OCI-LY7 (cell line): ENCODE results near the gene RPS19. TPM values are rescaled to one million over a fixed set of nuclear protein-coding genes. Genes with fewer than 3 reads are reported as not detected.

Experiments
- BruUV-seq: library from RNA; stranded (reverse); fragments of 400-500 nt; replicated peaks from 2 replicates; lab custom pipeline; 2021; lab: Mats Ljungman, UMichigan
- CTCF ChIA-PET: fragments of 300-600 bp; sonication (Branson Sonifier 250); formaldehyde crosslinking; loops from one replicate; lab custom pipeline; 2022; ENCODE audit warnings: antibody characterized with exemption; ENCODE audit not compliant: unreplicated experiment; lab: Charles Lee
- POLR2A ChIA-PET: fragments of 300-600 bp; sonication (Branson Sonifier 250); formaldehyde crosslinking; loops from one replicate; lab custom pipeline; 2022; ENCODE audit warnings: antibody characterized with exemption; lab: Charles Lee
- DNase-seq: peaks from one replicate; pipeline ENCODE4 v3.0.0-alpha.2; 2015; ENCODE audit warnings: low spot score
- H2AFZ ChIP-seq: fragments of 200-600 bp; sonication (generic), shearing (Covaris generic); 2 replicates; pipeline ENCODE4 v1.6.1; 2014; ENCODE audit warnings: mild to moderate bottlenecking, antibody characterized with exemption, low read length, moderate library complexity
- H3K27ac ChIP-seq: fragments of 200-600 bp; sonication (generic); 2 replicates; pipeline ENCODE4 v1.5.1; 2014; ENCODE audit warnings: mixed run types, low read depth, mild to moderate bottlenecking, moderate library complexity, low read length, inconsistent platforms; ENCODE audit not compliant: poor library complexity, severe bottlenecking
- H3K36me3 ChIP-seq: fragments of 200-600 bp; sonication (generic); 2 replicates; pipeline ENCODE4 v1.6.1; 2014; ENCODE audit warnings: mild to moderate bottlenecking, antibody characterized with exemption, low read length, moderate library complexity, mixed read lengths; ENCODE audit not compliant: insufficient read depth
- H3K4me1 ChIP-seq: fragments of 200-600 bp; sonication (generic); 2 replicates; pipeline ENCODE4 v1.5.1; 2014; ENCODE audit warnings: mild to moderate bottlenecking, low read length; ENCODE audit not compliant: insufficient read depth, poor library complexity, severe bottlenecking
- H3K4me2 ChIP-seq: fragments of 200-600 bp; sonication (generic); 2 replicates; pipeline ENCODE4 v1.6.1; 2014; ENCODE audit warnings: mild to moderate bottlenecking, low read length
- H3K4me3 ChIP-seq: fragments of 200-600 bp; sonication (generic); 2 replicates; pipeline ENCODE4 v1.5.1; 2014; ENCODE audit warnings: mild to moderate bottlenecking, low read depth, low read length; ENCODE audit not compliant: poor library complexity, severe bottlenecking
- H3K79me2 ChIP-seq: fragments of 200-600 bp; sonication (generic); 2 replicates; pipeline ENCODE4 v1.6.1; 2016; ENCODE audit warnings: low read depth, mild to moderate bottlenecking, low read length, moderate library complexity, mixed read lengths; ENCODE audit not compliant: insufficient read depth
- H3K9me2 ChIP-seq: fragments of 200-600 bp; sonication (generic); 2 replicates; pipeline ENCODE4 v1.6.1; 2016; ENCODE audit warnings: mild to moderate bottlenecking, low read length, mixed read lengths; ENCODE audit not compliant: insufficient read depth
- H3K9me3 ChIP-seq: fragments of 200-600 bp; sonication (generic); 2 replicates; pipeline ENCODE4 v1.6.1; 2014; ENCODE audit warnings: mild to moderate bottlenecking, mixed run types, low read length, mixed read lengths
- H4K20me1 ChIP-seq: fragments of 200-600 bp; sonication (generic); 2 replicates; pipeline ENCODE4 v1.6.1; 2014; ENCODE audit warnings: mild to moderate bottlenecking, antibody characterized with exemption, low read length, moderate library complexity, mixed read lengths; ENCODE audit not compliant: insufficient read depth
- EZH2phosphoT487 ChIP-seq: fragments of 200-600 bp; sonication (generic); IDR thresholded peaks from 2 replicates; pipeline ENCODE4 v1.6.1; 2018; ENCODE audit warnings: low read depth, borderline replicate concordance, mild to moderate bottlenecking, mixed run types, antibody characterized with exemption, low read length, moderate library complexity, mixed read lengths
- intact Hi-C: fragments of 100-400 bp; cut with micrococcal nuclease; formaldehyde crosslinking; loops from one replicate; pipeline ENCODE4 v1.10.0; 2022; ENCODE audit not compliant: unreplicated experiment
- total RNA-seq, 2 experiments: library from RNA; depleted of rRNA in 1 of 2; stranded (reverse); fragments of >200 nt in 1 of 2; shearing (Covaris generic) in 1 of 2; gene quantifications; 2 replicates each; pipeline ENCODE4 v1.2.3, GENCODE V29; 2014 to 2022
- TF ChIP-seq, protein P1 (sequence below): fragments of 200-600 bp; sonication (generic); conservative IDR thresholded peaks from 2 replicates; pipeline ENCODE4 v1.5.1; 2014; ENCODE audit warnings: mild to moderate bottlenecking, antibody characterized with exemption, low read length, moderate library complexity, mixed read lengths

RPS19 gene
- total RNA-seq, 2 experiments from 2014 or later = 3,803 to 4,414 TPM

DNA sequence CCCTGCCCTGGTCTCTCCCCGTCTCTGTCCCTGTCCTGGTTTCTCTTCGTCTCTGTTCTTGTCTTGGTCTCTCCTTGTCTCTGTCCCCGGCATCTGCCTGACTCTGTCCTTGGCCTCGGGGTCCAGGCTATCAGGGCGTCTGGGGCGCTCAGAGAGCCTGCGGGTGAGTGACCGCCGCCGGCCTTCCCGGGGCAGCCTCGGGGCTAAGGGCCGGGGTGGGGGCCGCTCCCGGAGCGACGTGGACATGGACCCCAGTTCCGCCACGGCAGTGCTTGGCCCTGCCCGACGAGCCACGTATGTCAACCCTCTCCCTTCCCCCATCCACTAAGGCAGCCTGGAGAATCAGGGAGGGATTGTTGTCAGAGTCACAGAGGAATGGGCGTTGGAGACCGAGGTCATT, 37.8 kb downstream of the RPS19 start:
- no peaks in the 10 kb centered on the region for H4K20me1 ChIP-seq
- H2AFZ ChIP-seq = no peak overlapping the region
- peaks cover 84% of the 10 kb centered on the region for H3K36me3 ChIP-seq
- BruUV-seq = TSS peak; percentile 65
- no peaks in the 10 kb centered on the region for H3K9me3 ChIP-seq
- intact Hi-C loops = no loop called here
- no peak overlapping the region for H3K4me3 ChIP-seq
- no peak for TF ChIP-seq EZH2phosphoT487
- TF ChIP-seq, protein P1, sequence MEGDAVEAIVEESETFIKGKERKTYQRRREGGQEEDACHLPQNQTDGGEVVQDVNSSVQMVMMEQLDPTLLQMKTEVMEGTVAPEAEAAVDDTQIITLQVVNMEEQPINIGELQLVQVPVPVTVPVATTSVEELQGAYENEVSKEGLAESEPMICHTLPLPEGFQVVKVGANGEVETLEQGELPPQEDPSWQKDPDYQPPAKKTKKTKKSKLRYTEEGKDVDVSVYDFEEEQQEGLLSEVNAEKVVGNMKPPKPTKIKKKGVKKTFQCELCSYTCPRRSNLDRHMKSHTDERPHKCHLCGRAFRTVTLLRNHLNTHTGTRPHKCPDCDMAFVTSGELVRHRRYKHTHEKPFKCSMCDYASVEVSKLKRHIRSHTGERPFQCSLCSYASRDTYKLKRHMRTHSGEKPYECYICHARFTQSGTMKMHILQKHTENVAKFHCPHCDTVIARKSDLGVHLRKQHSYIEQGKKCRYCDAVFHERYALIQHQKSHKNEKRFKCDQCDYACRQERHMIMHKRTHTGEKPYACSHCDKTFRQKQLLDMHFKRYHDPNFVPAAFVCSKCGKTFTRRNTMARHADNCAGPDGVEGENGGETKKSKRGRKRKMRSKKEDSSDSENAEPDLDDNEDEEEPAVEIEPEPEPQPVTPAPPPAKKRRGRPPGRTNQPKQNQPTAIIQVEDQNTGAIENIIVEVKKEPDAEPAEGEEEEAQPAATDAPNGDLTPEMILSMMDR = no peak
- peaks cover 22% of the 10 kb centered on the region for H3K4me1 ChIP-seq
- DNase-seq = no peak
- ChIA-PET CTCF (no interaction called here), POLR2A (no interaction called here)
- no peaks in the 10 kb centered on the region for H3K9me2 ChIP-seq
- H3K79me2 ChIP-seq = no peaks in the 10 kb centered on the region
- H3K27ac ChIP-seq = no peak overlapping the region
- no peak overlapping the region for H3K4me2 ChIP-seq

DNA sequence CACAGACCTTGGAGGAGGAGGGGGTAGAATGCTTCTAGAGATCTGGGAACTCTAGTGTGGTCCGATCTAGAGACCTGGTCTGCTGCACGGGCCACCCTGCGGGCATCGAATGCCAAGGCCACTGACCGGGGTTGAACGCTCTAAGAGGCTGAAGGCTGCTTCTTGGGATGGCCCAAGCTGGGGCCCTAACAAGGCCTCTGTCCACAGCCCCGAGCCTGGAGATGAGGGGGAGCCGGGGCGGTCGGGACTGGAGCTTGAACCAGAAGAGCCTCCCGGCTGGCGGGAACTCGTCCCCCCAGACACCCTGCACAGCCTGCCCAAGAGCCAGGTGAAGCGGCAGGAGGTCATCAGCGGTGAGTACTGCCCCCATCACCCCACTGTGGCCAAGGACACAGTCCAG, 38.2 kb downstream of the RPS19 start:
- H3K27ac ChIP-seq = no peak overlapping the region
- TF ChIP-seq EZH2phosphoT487 = no peak
- TF ChIP-seq, protein P1 = no peak
- H3K4me3 ChIP-seq = no peak overlapping the region
- peaks cover 22% of the 10 kb centered on the region for H3K4me1 ChIP-seq
- no peak overlapping the region for H2AFZ ChIP-seq
- H3K9me3 ChIP-seq = no peaks in the 10 kb centered on the region
- BruUV-seq = no TSS peak
- peaks cover 85% of the 10 kb centered on the region for H3K36me3 ChIP-seq
- H4K20me1 ChIP-seq = no peaks in the 10 kb centered on the region
- intact Hi-C loops = no loop called here
- ChIA-PET CTCF (no interaction called here), POLR2A (no interaction called here)
- no peaks in the 10 kb centered on the region for H3K79me2 ChIP-seq
- no peak for DNase-seq
- H3K4me2 ChIP-seq = no peak overlapping the region
- H3K9me2 ChIP-seq = no peaks in the 10 kb centered on the region

DNA sequence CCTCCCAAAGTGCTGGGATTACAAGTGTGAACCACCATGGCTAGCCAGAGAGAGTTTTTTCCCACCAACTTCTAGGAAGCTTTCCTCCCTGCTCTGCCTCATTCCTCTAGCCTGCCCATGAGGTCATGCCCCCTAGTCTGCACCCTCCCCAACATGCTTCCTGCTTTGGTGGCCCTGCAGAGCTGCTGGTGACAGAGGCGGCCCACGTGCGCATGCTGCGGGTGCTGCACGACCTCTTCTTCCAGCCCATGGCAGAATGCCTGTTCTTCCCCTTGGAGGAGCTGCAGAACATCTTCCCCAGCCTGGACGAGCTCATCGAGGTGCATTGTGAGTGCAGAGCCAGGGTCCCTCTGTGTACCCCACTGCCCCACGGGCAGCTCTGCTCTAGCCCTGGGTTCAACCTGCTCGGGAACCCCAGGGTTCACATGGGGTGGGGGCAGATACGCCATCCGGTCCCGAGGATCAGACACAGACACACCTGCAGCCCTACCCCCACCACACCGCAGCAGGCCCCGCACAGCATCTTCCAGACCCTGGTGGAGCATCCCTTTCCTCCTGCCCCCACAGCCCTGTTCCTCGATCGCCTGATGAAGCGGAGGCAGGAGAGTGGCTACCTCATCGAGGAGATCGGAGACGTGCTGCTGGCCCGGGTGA, 41.8 kb downstream of the RPS19 start:
- BruUV-seq = no TSS peak
- no peak overlapping the region for H3K27ac ChIP-seq
- POLR2A ChIA-PET = no interaction called here

More for the DNA sequence above, 41.8 kb downstream of the RPS19 start:
- no peaks in the 10 kb centered on the region for H3K79me2 ChIP-seq
- intact Hi-C loops = no loop called here
- H3K4me1 ChIP-seq = no peaks in the 10 kb centered on the region
- no peaks in the 10 kb centered on the region for H3K9me3 ChIP-seq
- no peaks in the 10 kb centered on the region for H4K20me1 ChIP-seq
- no peak overlapping the region for H2AFZ ChIP-seq
- H3K4me3 ChIP-seq = no peak overlapping the region
- no peak overlapping the region for H3K4me2 ChIP-seq
- DNase-seq = no peak
- peaks cover 93% of the 10 kb centered on the region for H3K36me3 ChIP-seq
- no peaks in the 10 kb centered on the region for H3K9me2 ChIP-seq
- no peak for TF ChIP-seq EZH2phosphoT487
- TF ChIP-seq, protein P1 = no peak
- CTCF ChIA-PET = interaction anchor here (0.5 kb wide), 1 partner anchor 1149 kb away, joined by 3 read pairs; no protein-coding TSS in a partner anchor
